PFSK-1 (cell line): ENCODE measurements around the gene IL17C.

Experiments used
- POLR2AphosphoS5 ChIP-seq: IDR thresholded peaks from 2 replicates; pipeline ENCODE4 v1.6.1; 2012; ENCODE audit warnings: low read depth, mild to moderate bottlenecking, control low read depth, low read length, moderate library complexity
- REST ChIP-seq, 2 experiments: IDR thresholded peaks; 2 replicates each; pipeline versions ENCODE4 v1.6.1 to v1.8.0; 2011 to 2012; ENCODE audit warnings: low read depth in 2 of 2, low read length in 2 of 2, control low read depth in 1 of 2, inconsistent platforms in 1 of 2, mild to moderate bottlenecking in 1 of 2, moderate library complexity in 1 of 2; ENCODE audit not compliant: insufficient read depth in 1 of 2
- TAF1 ChIP-seq: IDR thresholded peaks from 2 replicates; pipeline ENCODE4 v1.6.1; 2012; ENCODE audit warnings: low read length, control low read depth, borderline replicate concordance; ENCODE audit not compliant: insufficient read depth

- TF ChIP-seq TAF1 = no peak
- TF ChIP-seq POLR2AphosphoS5 = no peak
- TF ChIP-seq REST (IDR thresholded peaks at IDR 0.05; ENCODE audit: insufficient read depth in 1 of 2, low read depth in 2 of 2, low read length in 2 of 2) = no peak
Observed at GRCh38 chr16:88677721-88678120, 39.3 kb downstream of the IL17C start.
